Gastroesophageal sphincter (tissue), 3 donors: ENCODE results near the gene ABI3BP.

ENCODE experiments used
- EP300 ChIP-seq: sonication (generic); formaldehyde crosslinking; IDR thresholded peaks from one replicate; pipeline ENCODE4 v1.6.1; 2017; ENCODE audit warnings: antibody characterized with exemption, mild to moderate bottlenecking
- POLR2AphosphoS5 ChIP-seq: sonication (generic); formaldehyde crosslinking; IDR thresholded peaks from one replicate; pipeline ENCODE4 v1.6.1; 2017; ENCODE audit warnings: antibody characterized with exemption
- TF ChIP-seq, protein P1 (sequence below), 4 experiments: fragments of 200-600 bp in 2 of 4; fragments of 450-650 bp in 2 of 4; sonication (generic) in 1 of 4; IDR thresholded peaks; one replicate each; pipeline ENCODE4 v1.5.1; 2017 to 2019; ENCODE audit warnings: antibody characterized with exemption in 4 of 4, mild to moderate bottlenecking in 2 of 4, moderate library complexity in 2 of 4

DNA sequence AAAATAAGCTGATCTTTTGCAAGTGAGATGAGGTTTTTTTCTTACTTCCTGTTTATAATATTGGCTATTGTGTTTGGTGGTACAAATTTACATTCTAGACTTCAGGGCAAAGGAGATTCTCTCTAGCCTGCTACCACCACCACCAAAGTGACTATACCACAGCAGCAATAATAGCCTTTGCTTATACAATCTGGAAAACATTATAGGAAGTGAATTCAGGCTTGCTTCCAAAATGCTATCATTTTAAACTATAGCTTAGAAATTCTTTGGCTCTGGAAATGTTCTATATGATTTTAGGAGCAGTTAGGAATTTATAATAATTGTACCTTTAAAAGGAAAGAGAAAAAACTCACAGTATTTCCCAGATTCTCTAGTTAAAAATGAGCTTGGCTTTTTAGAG lies 189.5 kb downstream of the ABI3BP start:
- TF ChIP-seq, protein P1, sequence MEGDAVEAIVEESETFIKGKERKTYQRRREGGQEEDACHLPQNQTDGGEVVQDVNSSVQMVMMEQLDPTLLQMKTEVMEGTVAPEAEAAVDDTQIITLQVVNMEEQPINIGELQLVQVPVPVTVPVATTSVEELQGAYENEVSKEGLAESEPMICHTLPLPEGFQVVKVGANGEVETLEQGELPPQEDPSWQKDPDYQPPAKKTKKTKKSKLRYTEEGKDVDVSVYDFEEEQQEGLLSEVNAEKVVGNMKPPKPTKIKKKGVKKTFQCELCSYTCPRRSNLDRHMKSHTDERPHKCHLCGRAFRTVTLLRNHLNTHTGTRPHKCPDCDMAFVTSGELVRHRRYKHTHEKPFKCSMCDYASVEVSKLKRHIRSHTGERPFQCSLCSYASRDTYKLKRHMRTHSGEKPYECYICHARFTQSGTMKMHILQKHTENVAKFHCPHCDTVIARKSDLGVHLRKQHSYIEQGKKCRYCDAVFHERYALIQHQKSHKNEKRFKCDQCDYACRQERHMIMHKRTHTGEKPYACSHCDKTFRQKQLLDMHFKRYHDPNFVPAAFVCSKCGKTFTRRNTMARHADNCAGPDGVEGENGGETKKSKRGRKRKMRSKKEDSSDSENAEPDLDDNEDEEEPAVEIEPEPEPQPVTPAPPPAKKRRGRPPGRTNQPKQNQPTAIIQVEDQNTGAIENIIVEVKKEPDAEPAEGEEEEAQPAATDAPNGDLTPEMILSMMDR (IDR thresholded peaks at IDR 0.05): no peak
- no peak for TF ChIP-seq POLR2AphosphoS5
- no peak for TF ChIP-seq EP300
